Measurements from ENCODE around the gene OR13C5.
"Not testable (repeated sequence)": the region's sequence is repeated elsewhere in the genome, so short reads cannot be mapped to it uniquely, and the experiment has no call there.

The OR13C5 gene

DNA sequence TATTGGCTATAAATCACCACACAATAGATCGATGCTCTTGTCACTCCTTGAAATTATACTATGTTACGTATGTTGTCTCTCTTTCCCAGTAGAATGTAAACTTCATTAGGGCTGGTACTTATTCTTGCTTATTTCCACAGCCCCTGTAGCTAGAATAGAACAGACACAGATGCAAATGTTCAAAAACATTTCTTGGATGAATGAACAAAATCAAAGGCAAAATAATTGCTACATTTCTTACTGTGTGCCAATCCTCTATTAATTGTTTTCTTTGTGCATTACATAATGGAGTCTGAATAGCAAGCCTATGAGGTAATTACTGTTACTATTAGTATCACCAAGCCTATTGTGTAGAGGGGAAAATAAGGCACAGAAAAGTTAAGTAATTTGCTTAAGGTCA lies 6.9 kb upstream of the OR13C5 start:
- no peak overlapping the region for H3K4me3 ChIP-seq (ENCODE audit: low read depth, low read length)
- TF ChIP-seq, protein P1, sequence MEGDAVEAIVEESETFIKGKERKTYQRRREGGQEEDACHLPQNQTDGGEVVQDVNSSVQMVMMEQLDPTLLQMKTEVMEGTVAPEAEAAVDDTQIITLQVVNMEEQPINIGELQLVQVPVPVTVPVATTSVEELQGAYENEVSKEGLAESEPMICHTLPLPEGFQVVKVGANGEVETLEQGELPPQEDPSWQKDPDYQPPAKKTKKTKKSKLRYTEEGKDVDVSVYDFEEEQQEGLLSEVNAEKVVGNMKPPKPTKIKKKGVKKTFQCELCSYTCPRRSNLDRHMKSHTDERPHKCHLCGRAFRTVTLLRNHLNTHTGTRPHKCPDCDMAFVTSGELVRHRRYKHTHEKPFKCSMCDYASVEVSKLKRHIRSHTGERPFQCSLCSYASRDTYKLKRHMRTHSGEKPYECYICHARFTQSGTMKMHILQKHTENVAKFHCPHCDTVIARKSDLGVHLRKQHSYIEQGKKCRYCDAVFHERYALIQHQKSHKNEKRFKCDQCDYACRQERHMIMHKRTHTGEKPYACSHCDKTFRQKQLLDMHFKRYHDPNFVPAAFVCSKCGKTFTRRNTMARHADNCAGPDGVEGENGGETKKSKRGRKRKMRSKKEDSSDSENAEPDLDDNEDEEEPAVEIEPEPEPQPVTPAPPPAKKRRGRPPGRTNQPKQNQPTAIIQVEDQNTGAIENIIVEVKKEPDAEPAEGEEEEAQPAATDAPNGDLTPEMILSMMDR (IDR thresholded peaks at IDR 0.05; ENCODE audit: borderline replicate concordance, insufficient read depth, low read depth, low read length), result no peak

DNA sequence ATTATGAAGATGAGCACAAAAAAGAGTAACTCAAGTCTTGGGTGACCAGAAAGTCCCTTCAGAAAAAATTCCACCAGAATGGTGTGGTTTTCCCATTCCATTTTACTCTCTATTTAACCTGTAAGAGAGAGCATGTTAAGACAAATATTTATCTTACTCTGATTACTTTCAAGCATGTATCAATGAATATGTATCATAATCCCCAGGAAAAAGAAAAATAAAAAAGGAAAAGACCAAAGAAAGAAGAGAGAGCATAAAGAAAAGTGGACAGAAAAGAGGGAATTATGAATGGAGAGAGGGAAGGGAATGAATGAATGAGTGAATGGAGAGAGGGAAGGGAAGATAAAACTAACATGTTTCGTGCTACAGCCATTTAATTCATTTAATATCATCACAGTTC lies 6.3 kb upstream of the OR13C5 start, which contains the start of gene OR13C2:
Gene OR13C2 (minus strand): TSS at position 101 of the 400 bp plus-strand sequence. CDS start 0 bp downstream, at position 101.
- H3K4me3 ChIP-seq (ENCODE audit: low read depth, low read length), result not testable (repeated sequence)

DNA sequence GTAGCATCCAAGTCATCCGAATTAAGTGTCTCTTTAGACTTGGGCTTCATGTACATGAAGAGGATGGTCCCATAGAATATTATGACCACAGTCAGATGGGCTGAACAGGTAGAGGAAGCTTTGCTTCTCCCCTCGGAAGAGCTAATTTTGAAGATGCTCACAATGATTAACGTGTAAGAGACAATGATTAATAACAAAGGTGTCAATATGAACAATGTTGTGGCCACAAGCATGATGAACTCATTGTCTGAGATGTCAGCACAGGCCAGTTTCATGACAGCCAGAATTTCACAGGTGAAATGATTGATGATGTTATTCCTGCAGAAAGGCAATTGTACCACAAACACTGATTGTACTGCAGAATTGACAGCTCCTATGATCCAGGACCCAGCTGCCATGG lies 5.6 kb upstream of the OR13C5 start:
- no peak overlapping the region for H3K4me3 ChIP-seq (ENCODE audit: low read depth, low read length)
- TF ChIP-seq, protein P1 (IDR thresholded peaks at IDR 0.05; ENCODE audit: borderline replicate concordance, insufficient read depth, low read depth, low read length), result no peak

DNA sequence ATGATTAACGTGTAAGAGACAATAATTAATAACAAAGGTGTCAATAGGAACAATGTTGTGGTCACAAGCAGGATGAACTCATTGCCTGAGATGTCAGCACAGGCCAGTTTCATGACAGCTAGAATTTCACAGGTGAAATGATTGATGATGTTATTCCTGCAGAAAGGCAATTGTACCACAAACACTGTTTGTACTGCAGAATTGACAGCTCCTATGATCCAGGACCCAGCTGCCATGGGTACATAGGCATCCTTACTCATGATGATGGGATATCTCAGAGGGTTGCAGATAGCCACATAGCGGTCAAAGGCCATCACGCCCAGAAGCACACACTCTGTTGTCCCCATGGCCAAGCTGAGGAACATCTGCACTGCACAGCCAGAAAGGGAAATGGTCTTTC lies 464 bp downstream of the OR13C5 start:
- not testable (repeated sequence) for H3K4me3 ChIP-seq (ENCODE audit: low read depth, low read length)

DNA sequence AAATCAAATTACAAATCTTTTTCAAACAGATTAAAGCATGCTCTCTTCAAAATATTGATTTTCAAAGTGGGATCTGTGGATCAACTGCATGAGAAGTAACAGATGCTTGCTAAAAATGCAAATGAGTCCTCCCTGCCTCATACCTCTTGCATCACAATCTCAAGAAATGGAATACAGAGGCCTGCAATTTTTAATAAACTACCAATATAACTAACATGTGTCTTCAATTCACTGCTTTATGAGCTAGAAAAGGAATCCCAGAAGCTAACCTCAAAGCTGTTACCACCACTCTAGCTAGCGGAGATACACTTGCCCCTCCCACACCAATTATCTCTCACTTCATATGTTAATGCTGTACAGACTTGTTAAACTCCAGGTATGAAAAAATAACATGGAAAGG lies 9.6 kb downstream of the OR13C5 start:
- no peak overlapping the region for H3K4me3 ChIP-seq (ENCODE audit: low read depth, low read length)
- TF ChIP-seq, protein P1 (IDR thresholded peaks at IDR 0.05; ENCODE audit: borderline replicate concordance, insufficient read depth, low read depth, low read length), result no peak

DNA sequence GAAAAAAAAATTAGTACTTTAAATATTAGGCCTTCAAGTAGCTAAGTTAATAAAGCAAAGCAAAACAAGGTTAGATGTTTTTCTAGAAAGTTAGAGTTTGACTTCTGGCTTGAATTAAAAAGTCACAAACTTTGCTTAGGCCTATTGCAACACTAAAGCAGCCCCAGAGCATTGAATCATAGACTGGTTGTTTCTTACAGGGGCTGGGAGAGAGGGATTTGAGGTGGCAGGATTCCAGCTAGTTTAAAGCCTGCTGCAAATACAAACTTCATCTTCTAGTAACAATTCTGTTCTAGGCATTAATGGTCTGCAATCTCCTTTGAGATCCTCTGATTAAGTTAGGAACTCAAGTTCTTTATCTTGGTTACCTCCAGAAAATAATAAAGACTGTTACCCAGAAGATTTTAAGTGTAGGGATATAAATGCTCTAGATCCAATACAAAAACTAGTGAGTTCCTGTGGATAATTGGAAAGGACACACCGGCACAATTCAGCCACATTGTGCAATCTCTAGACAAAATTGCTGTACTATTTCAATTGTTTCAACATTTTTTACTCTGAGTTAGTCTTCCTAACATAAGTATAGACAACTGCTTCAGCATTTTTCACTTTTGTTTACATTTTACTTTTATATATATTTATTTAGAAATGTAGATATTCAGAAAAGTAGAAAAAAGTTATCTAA lies 12.6 kb downstream of the OR13C5 start:
- no peak overlapping the region for H3K4me3 ChIP-seq (ENCODE audit: low read depth, low read length)
- TF ChIP-seq, protein P1 (IDR thresholded peaks at IDR 0.05; ENCODE audit: borderline replicate concordance, insufficient read depth, low read depth, low read length), result no peak

DNA sequence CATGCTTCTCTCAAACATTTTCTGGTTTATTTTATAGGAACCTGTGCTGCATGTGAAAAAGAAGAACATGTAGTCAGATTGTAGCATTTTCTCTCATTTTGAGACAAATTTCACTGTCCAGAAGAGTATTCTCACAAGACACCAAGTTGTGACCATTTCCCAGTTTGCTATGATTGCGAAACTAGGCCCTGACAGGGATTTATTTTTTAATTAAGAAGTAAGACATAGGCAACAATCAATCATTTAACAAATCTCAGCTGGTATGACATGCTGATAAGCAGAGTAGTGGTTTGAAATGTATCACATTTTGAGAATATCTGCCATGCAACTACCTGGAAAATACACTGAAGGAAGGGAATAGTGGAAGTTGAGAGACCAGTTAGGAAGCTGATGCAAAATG lies 18.7 kb downstream of the OR13C5 start:
- TF ChIP-seq, protein P1 (IDR thresholded peaks at IDR 0.05; ENCODE audit: borderline replicate concordance, insufficient read depth, low read depth, low read length), result no peak
- no peak overlapping the region for H3K4me3 ChIP-seq (ENCODE audit: low read depth, low read length)

DNA sequence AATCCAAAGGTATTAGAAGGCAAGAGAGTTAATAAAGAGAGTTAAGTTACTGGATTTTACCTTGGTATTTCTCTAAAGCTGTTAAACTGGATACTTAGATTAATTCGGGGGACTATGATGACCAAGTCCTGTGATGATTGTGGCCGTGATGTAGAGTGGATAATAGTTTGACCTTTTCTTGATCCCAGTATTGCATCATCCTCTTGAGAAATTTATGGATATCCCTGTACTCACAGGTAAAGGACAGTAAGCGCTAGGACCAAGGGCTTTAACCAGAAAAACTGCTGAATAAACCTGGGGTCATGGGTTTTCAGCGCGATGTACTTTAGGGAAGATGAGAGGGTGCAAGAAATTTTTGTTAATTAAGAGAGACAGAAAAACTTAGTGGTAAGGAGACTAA lies 21.9 kb downstream of the OR13C5 start:
- TF ChIP-seq, protein P1 (IDR thresholded peaks at IDR 0.05; ENCODE audit: borderline replicate concordance, insufficient read depth, low read depth, low read length), result no peak
- H3K4me3 ChIP-seq (ENCODE audit: low read depth, low read length), result no peak overlapping the region
